EL (cell line): ENCODE measurements around the gene COMTD1.
A peak's percentile ranks its signal among the peaks of the same experiment; 100 is the strongest.

ENCODE experiments used
- DNase-seq: peaks from one replicate; pipeline ENCODE4 v3.0.0-alpha.2; 2016

COMTD1 gene

GRCh38 chr10:75245354-75246250, 9.8 kb upstream of the COMTD1 start:
- no peak for DNase-seq

GRCh38 chr10:75244487-75245353, 9.0 kb upstream of the COMTD1 start:
- DNase-seq, result no peak

GRCh38 chr10:75243426-75243825, 7.7 kb upstream of the COMTD1 start:
- DNase-seq, result no peak

- no peak for DNase-seq
Measured at GRCh38 chr10:75240329-75241076, 4.7 kb upstream of the COMTD1 start.

- no peak for DNase-seq
Measured at GRCh38 chr10:75239096-75239790, 3.5 kb upstream of the COMTD1 start.

- no peak for DNase-seq
Measured at GRCh38 chr10:75238182-75239095, 2.7 kb upstream of the COMTD1 start.

- DNase-seq, result no peak
Measured at GRCh38 chr10:75236178-75236825, 545 bp upstream of the COMTD1 start.

GRCh38 chr10:75234683-75235374, 928 bp downstream of the COMTD1 start:
- DNase-seq, result no peak

GRCh38 chr10:75234017-75234682, 1.6 kb downstream of the COMTD1 start:
- peak; percentile 93 for DNase-seq

- DNase-seq, result peak; percentile 13
Measured at GRCh38 chr10:75233444-75234016, 2.2 kb downstream of the COMTD1 start.

GRCh38 chr10:75231672-75232581, 3.8 kb downstream of the COMTD1 start:
- DNase-seq, result no peak

GRCh38 chr10:75230600-75231038, 5.1 kb downstream of the COMTD1 start:
- peak; percentile 84 for DNase-seq

- peak; percentile 60 for DNase-seq
Measured at GRCh38 chr10:75229971-75230370, 5.8 kb downstream of the COMTD1 start.

GRCh38 chr10:75228834-75229233, 6.9 kb downstream of the COMTD1 start:
- no peak for DNase-seq

- no peak for DNase-seq
Measured at GRCh38 chr10:75228278-75228677, 7.5 kb downstream of the COMTD1 start.

- no peak for DNase-seq
Measured at GRCh38 chr10:75226656-75227055, 9.1 kb downstream of the COMTD1 start.

GRCh38 chr10:75226095-75226494, 9.7 kb downstream of the COMTD1 start:
- DNase-seq, result no peak

GRCh38 chr10:75223507-75223906, 12.2 kb downstream of the COMTD1 start:
- no peak for DNase-seq
